Thyroid gland (tissue), 4 donors: Measurements from ENCODE around the gene B4GALT4. TPM values are rescaled to one million over a fixed set of nuclear protein-coding genes. Genes with fewer than 3 reads are reported as not detected.

Experiments used
- DNase-seq, 2 donors: peaks; one replicate each; pipeline ENCODE4 v3.0.0-alpha.2; 2019
- H3K27ac ChIP-seq, 3 donors: fragments of 200-600 bp; sonication (generic); 1 replicate in 2 of 3; 2 replicates in 1 of 3; pipeline ENCODE4 v1.5.1; 2016 to 2019; ENCODE audit warnings: mild to moderate bottlenecking in 1 of 3, moderate library complexity in 1 of 3
- H3K27me3 ChIP-seq: fragments of 200-600 bp; sonication (generic); one replicate; pipeline ENCODE4 v1.5.1; 2019
- H3K36me3 ChIP-seq, 2 donors: fragments of 200-600 bp; sonication (generic); one replicate each; pipeline ENCODE4 v1.5.1; 2016 to 2019
- H3K4me1 ChIP-seq, 2 donors: fragments of 200-600 bp; sonication (generic); one replicate each; pipeline ENCODE4 v1.5.1; 2017 to 2019
- H3K4me3 ChIP-seq, 3 donors: fragments of 200-600 bp; sonication (generic); replicated peaks in 1 of 3; 1 replicate in 2 of 3; 2 replicates in 1 of 3; pipeline ENCODE4 v1.5.1; 2016; ENCODE audit warnings: mild to moderate bottlenecking in 1 of 3
- H3K9me3 ChIP-seq: fragments of 200-600 bp; sonication (generic); one replicate; pipeline ENCODE4 v1.5.1; 2017
- CTCF ChIP-seq, 6 experiments: fragments of 200-600 bp in 3 of 6; fragments of 450-650 bp in 3 of 6; sonication (generic) in 3 of 6; IDR thresholded peaks; one replicate each; pipeline ENCODE4 v1.5.1; 2016 to 2019; ENCODE audit warnings: antibody characterized with exemption in 6 of 6, mild to moderate bottlenecking in 2 of 6, inconsistent platforms in 1 of 6, moderate library complexity in 1 of 6
- POLR2A ChIP-seq, 2 donors: fragments of 450-650 bp; IDR thresholded peaks; one replicate each; pipeline ENCODE4 v1.6.1; 2017; ENCODE audit warnings: antibody characterized with exemption in 2 of 2, mild to moderate bottlenecking in 2 of 2, moderate library complexity in 1 of 2
- WGBS, 2 donors: methylation state at CpG; one replicate each; pipeline ENCODE4 v1.1.5; 2017; 5-methylcytosine and 5-hydroxymethylcytosine counted together
- intact Hi-C: fragments of 100-400 bp; cut with DNase I; formaldehyde crosslinking; loops from one replicate; pipeline ENCODE4 v1.15.1; 2023
- total RNA-seq, 4 donors: library from RNA; depleted of rRNA; stranded (reverse); fragments of >200 nt; gene quantifications; one replicate each; pipeline ENCODE4 v1.2.3, GENCODE V29; 2016

Gene B4GALT4
- total RNA-seq, 4 donors from 2014 or later: 18.8 to 23.5 (median 21.3) TPM

GRCh38 chr3:119206611-119207511 lies 33.8 kb downstream of the B4GALT4 start:
- H3K27ac ChIP-seq: no peak overlapping the region
- intact Hi-C loops: no loop called here
- WGBS, 2 donors: 79 to 87% methylated on average over 4 of the region's 4 CpGs

GRCh38 chr3:119205685-119206084 lies 35.0 kb downstream of the B4GALT4 start:
- Histone ChIP-seq H3K36me3 (no peaks in the 10 kb centered on the region), H3K4me3 (no peak overlapping the region), H3K4me1 (no peaks in the 10 kb centered on the region), H3K27me3 (no peaks in the 10 kb centered on the region), H3K9me3 (no peaks in the 10 kb centered on the region), H3K27ac (no peak overlapping the region)
- DNase-seq: no peak
- no peak for TF ChIP-seq POLR2A (IDR thresholded peaks at IDR 0.05)
- no peak for TF ChIP-seq CTCF (IDR thresholded peaks at IDR 0.05)
- 75 to 84% methylated on average over 5 of the region's 5 CpGs for WGBS, 2 donors
- intact Hi-C loops: no loop called here

More at GRCh38 chr3:119206611-119207511, 33.8 kb downstream of the B4GALT4 start:
- Histone ChIP-seq H3K4me1 (no peaks in the 10 kb centered on the region), H3K9me3 (no peaks in the 10 kb centered on the region), H3K4me3 (no peak overlapping the region), H3K36me3 (peaks cover 2 to 8% of the 10 kb centered on the region in 2 donors), H3K27me3 (no peaks in the 10 kb centered on the region)
- no peak for DNase-seq
- TF ChIP-seq CTCF (IDR thresholded peaks at IDR 0.05) (no peak), POLR2A (IDR thresholded peaks at IDR 0.05) (no peak)

GRCh38 chr3:119205209-119205608 lies 35.5 kb downstream of the B4GALT4 start:
- 53 to 60% methylated on average over 8 of the region's 8 CpGs for WGBS, 2 donors
- Histone ChIP-seq H3K36me3 (no peaks in the 10 kb centered on the region), H3K27ac (no peak overlapping the region), H3K4me3 (no peak overlapping the region), H3K27me3 (no peaks in the 10 kb centered on the region), H3K4me1 (no peaks in the 10 kb centered on the region), H3K9me3 (no peaks in the 10 kb centered on the region)
- intact Hi-C loops: no loop called here
- DNase-seq: no peak
- TF ChIP-seq POLR2A (IDR thresholded peaks at IDR 0.05): no peak
- no peak for TF ChIP-seq CTCF (IDR thresholded peaks at IDR 0.05)

GRCh38 chr3:119195911-119196310 lies 44.8 kb downstream of the B4GALT4 start:
- intact Hi-C loops: no loop called here
- H3K4me1 ChIP-seq: no peaks in the 10 kb centered on the region
- no peaks in the 10 kb centered on the region for H3K36me3 ChIP-seq
- WGBS, 2 donors: 87 to 98% methylated on average over 1 of the region's 1 CpG
- no peaks in the 10 kb centered on the region for H3K27me3 ChIP-seq
- TF ChIP-seq POLR2A (IDR thresholded peaks at IDR 0.05): no peak
- no peak for TF ChIP-seq CTCF (IDR thresholded peaks at IDR 0.05)
- H3K27ac ChIP-seq: no peak overlapping the region
- no peak for DNase-seq
- no peak overlapping the region for H3K4me3 ChIP-seq
- H3K9me3 ChIP-seq: no peaks in the 10 kb centered on the region

- DNase-seq: no peak
- TF ChIP-seq CTCF (IDR thresholded peaks at IDR 0.05): no peak
- H3K9me3 ChIP-seq: no peaks in the 10 kb centered on the region
- no peak overlapping the region for H3K27ac ChIP-seq
- WGBS, 2 donors: 83 to 88% methylated on average over 1 of the region's 1 CpG
- no peaks in the 10 kb centered on the region for H3K27me3 ChIP-seq
- no peaks in the 10 kb centered on the region for H3K36me3 ChIP-seq
- H3K4me1 ChIP-seq: no peaks in the 10 kb centered on the region
- intact Hi-C loops: no loop called here
- no peak overlapping the region for H3K4me3 ChIP-seq
Measured at GRCh38 chr3:119195151-119195476, 45.6 kb downstream of the B4GALT4 start.
